Left lung (tissue), 10 donors: Measurements from ENCODE around the gene PRKCQ. TPM values are rescaled to one million over a fixed set of nuclear protein-coding genes. Genes with fewer than 3 reads are reported as not detected.

ENCODE experiments used
- ATAC-seq: fragments of 200-7000 bp; cut with Tn5 transposase; one replicate; pipeline ENCODE4 v1.9.1; 2020; ENCODE audit warnings: moderate library complexity
- DNase-seq, 4 donors: peaks; one replicate each; pipeline ENCODE4 v3.0.0-alpha.2; 2013 to 2020
- H3K27ac ChIP-seq, 2 donors: fragments of 200-600 bp; sonication (generic) in 1 of 2; one replicate each; pipeline versions ENCODE4 v1.5.0 to v1.8.0; 2020 to 2021
- H3K27me3 ChIP-seq, 2 donors: fragments of 200-600 bp; sonication (generic) in 1 of 2; one replicate each; pipeline versions ENCODE4 v1.5.0 to v1.8.0; 2020 to 2021
- H3K36me3 ChIP-seq, 2 donors: fragments of 200-600 bp; sonication (generic) in 1 of 2; one replicate each; pipeline versions ENCODE4 v1.5.0 to v1.8.0; 2020 to 2021
- H3K4me1 ChIP-seq, 2 donors: fragments of 200-600 bp; one replicate each; pipeline ENCODE4 v1.8.0; 2021
- H3K4me3 ChIP-seq, 2 donors: fragments of 200-600 bp; sonication (generic) in 1 of 2; one replicate each; pipeline versions ENCODE4 v1.5.0 to v1.8.0; 2020 to 2021; ENCODE audit warnings: mild to moderate bottlenecking in 1 of 2
- H3K9me3 ChIP-seq, 2 donors: fragments of 200-600 bp; sonication (generic) in 1 of 2; one replicate each; pipeline versions ENCODE4 v1.5.0 to v1.8.0; 2020 to 2021
- intact Hi-C, 2 donors: fragments of 100-400 bp; cut with DNase I; formaldehyde crosslinking; loops; one replicate each; pipeline versions ENCODE4 v1.11.2 to v1.14.2; 2022
- polyA plus RNA-seq, 6 donors: library from polyadenylated mRNA; unstranded; fragments of 120-200 nt; gene quantifications; one replicate each; pipeline ENCODE4 v1.2.1, GENCODE V29; 2013; ENCODE audit not compliant: insufficient read length in 6 of 6
- total RNA-seq, 2 donors: library from RNA; stranded (reverse); fragmentation: NEBNext Ultra II Directional; extraction: Animal tissue kit (Norgen Biotek cat#: 25700); gene quantifications; one replicate each; pipeline ENCODE4 v1.2.1, GENCODE V29; 2021
- TF ChIP-seq, protein P1 (sequence below), 2 donors: fragments of 200-600 bp; sonication (generic) in 1 of 2; IDR thresholded peaks; one replicate each; pipeline versions ENCODE4 v1.5.0 to v1.8.0; 2021; ENCODE audit warnings: antibody characterized with exemption in 2 of 2
- donor health status: DM: no; HTN: yes; CAD: no.
- donor health status: DM: no; HTN: no; CAD: no.

PRKCQ gene
- total and polyA plus RNA-seq, 8 donors, result 5.5 to 7.3 (median 6.4) TPM

DNA sequence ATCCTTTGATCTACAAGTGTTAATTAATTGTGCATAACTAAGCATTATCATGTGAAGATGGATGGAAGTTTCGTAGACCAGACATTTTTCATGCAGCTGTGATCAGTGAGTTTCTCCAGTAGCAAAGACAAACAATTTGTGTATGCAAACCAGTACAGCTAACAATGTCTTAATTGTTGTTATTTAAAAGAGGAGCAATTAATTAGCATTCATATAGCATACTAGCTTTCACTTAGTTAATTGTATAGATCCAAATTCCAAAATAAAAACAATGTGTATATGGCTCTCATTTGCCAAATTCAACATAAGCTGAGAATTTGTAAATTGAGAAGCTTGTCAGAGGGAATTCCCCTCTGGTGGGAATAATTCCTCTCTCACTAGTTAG, 22.6 kb upstream of the PRKCQ start:
- no peaks in the 10 kb centered on the region for H3K36me3 ChIP-seq
- TF ChIP-seq, protein P1, sequence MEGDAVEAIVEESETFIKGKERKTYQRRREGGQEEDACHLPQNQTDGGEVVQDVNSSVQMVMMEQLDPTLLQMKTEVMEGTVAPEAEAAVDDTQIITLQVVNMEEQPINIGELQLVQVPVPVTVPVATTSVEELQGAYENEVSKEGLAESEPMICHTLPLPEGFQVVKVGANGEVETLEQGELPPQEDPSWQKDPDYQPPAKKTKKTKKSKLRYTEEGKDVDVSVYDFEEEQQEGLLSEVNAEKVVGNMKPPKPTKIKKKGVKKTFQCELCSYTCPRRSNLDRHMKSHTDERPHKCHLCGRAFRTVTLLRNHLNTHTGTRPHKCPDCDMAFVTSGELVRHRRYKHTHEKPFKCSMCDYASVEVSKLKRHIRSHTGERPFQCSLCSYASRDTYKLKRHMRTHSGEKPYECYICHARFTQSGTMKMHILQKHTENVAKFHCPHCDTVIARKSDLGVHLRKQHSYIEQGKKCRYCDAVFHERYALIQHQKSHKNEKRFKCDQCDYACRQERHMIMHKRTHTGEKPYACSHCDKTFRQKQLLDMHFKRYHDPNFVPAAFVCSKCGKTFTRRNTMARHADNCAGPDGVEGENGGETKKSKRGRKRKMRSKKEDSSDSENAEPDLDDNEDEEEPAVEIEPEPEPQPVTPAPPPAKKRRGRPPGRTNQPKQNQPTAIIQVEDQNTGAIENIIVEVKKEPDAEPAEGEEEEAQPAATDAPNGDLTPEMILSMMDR (IDR thresholded peaks at IDR 0.05), result no peak
- H3K9me3 ChIP-seq, result no peaks in the 10 kb centered on the region
- H3K27me3 ChIP-seq, result no peaks in the 10 kb centered on the region
- H3K4me1 ChIP-seq, result no peaks in the 10 kb centered on the region
- H3K27ac ChIP-seq, result no peak overlapping the region
- no peak for ATAC-seq
- intact Hi-C loops, result no loop called here
- H3K4me3 ChIP-seq, result no peak overlapping the region
- DNase-seq, result no peak

DNA sequence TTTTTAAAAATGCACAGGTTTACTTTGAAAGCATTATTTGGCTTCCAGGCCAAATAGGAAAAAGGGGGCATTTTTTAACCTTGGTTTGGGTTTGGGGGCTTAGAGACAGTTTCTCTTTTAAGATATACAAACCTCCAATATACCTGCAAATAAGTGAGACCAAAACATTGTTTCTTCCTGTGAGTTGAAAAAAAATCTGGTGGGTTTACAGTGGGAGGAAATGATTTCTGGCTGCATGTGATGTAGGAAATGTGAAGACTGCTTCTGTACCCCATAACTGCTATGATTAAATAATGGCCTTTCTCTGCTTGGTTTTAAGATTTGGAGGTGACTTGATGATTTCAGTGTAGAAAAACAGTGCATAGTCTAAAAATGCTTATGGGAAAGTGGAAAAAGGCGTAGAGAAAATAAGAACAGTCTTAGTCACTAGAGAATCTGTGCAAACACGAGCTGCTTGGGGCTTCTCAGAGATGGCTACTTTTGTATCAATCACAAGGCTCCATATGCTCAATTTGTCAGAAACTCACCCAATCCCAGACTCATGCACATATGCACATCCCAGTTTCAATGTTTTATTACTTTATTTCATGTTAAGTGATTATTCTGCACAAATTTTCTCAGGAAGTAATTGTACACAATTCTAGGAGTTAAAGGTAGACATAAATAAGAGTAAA, 22.1 kb upstream of the PRKCQ start:
- intact Hi-C loops, result no loop called here
- Histone ChIP-seq H3K36me3 (no peaks in the 10 kb centered on the region), H3K9me3 (no peaks in the 10 kb centered on the region), H3K27me3 (no peaks in the 10 kb centered on the region), H3K27ac (no peak overlapping the region), H3K4me3 (no peak overlapping the region), H3K4me1 (no peaks in the 10 kb centered on the region)
- ATAC-seq (no peak), DNase-seq (no peak)
- TF ChIP-seq, protein P1 (IDR thresholded peaks at IDR 0.05), result no peak

DNA sequence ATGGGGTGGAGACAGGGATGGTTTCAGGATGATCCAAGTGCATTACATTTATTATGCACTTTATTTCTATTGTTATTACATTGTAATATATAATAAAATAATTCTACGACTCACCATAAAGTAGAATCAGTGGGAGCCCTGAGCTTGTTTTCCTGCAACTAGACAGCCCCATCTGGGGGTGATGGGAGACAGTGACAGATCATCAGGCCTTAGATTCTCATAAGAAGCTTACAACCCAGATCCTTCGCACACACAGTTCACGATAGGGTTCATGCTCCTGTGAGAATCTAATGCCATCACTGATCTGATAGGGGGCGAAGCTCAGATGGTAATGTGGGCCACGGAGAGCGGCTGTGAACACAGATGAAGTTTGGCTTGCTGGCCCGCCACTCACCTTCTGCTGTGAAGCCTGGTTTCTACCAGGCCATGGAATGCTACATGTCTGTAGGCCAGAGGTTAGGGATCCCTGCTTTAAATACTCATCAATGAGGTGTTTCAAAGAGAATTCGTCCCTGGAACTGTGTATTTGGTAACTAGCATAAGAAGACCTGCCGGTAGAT, 21.2 kb upstream of the PRKCQ start:
- no peak overlapping the region for H3K4me3 ChIP-seq
- ATAC-seq, result no peak
- DNase-seq, result no peak

DNA sequence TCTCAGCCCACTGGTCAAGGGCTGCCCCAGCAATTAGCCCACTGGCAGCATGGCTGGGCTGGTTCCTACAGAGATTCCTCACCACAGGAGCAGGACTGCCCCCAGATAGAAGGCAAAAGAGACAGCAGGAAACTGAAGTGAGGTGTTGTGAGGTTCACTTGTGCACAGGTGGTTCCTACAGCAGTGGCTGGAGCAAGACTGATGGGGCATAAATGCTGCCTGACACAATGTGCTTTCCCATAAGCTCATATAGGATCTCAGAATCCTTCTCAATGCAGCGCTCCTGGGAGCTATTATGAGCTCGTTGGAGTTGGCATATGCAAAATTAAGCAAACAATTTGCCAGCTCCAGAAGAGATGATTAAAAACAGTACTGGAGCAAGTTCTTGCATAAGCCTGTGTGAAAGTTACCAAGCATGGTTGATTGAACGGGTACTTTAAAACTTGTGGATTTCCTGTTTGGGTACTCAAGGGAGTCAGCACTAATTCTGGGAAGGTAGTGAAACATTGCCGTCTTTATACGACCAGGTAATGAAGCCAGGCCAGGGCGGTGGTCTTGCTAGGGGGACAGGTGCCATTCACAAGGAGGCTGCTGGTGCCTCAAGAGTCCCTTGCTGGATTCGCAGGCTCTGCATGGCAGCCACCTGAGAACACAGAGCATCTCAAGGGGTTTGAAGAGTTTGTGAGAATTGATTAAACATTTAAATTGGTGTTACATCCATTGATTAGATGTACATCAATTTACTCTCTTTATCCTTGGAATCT, 20.3 kb upstream of the PRKCQ start:
- intact Hi-C loops, result no loop called here
- TF ChIP-seq, protein P1 (IDR thresholded peaks at IDR 0.05), result no peak
- no peak for DNase-seq

More for the DNA sequence above, 21.2 kb upstream of the PRKCQ start:
- Histone ChIP-seq H3K27ac (no peak overlapping the region), H3K27me3 (no peaks in the 10 kb centered on the region), H3K36me3 (no peaks in the 10 kb centered on the region), H3K4me1 (no peaks in the 10 kb centered on the region), H3K9me3 (no peaks in the 10 kb centered on the region)
- intact Hi-C loops, result no loop called here
- TF ChIP-seq, protein P1 (IDR thresholded peaks at IDR 0.05), result no peak

DNA sequence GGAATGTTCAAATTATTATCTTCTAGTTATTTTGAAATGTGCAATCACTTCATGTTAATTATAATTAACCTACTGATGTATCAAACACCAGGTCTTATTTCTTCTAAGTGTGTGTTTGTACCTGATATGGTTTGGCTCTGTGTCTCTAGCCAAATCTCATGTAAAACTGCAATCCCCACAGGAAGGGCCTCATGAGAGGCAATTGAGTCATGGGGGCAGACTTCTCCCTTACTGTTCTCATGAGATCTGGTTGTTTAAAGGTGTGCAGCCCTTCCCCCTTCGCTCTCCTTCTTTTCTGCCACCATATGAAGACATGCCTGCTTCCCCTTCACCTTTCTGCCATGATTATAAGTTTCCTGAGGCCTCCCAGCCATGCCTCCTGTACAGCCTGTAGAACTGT, 18.6 kb upstream of the PRKCQ start:
- Histone ChIP-seq H3K4me1 (no peaks in the 10 kb centered on the region), H3K27me3 (no peaks in the 10 kb centered on the region), H3K36me3 (no peaks in the 10 kb centered on the region), H3K27ac (no peak overlapping the region), H3K9me3 (no peaks in the 10 kb centered on the region), H3K4me3 (no peak overlapping the region)
- DNase-seq (no peak), ATAC-seq (no peak)
- intact Hi-C loops, result no loop called here
- TF ChIP-seq, protein P1 (IDR thresholded peaks at IDR 0.05), result no peak

More for the DNA sequence above, 20.3 kb upstream of the PRKCQ start:
- Histone ChIP-seq H3K4me1 (no peaks in the 10 kb centered on the region), H3K4me3 (no peak overlapping the region), H3K27me3 (no peaks in the 10 kb centered on the region), H3K9me3 (no peaks in the 10 kb centered on the region), H3K27ac (no peak overlapping the region), H3K36me3 (no peaks in the 10 kb centered on the region)
- ATAC-seq, result peak; percentile 32
